Adrenal gland (tissue), 5 donors: ENCODE measurements around the gene KCTD13.

ENCODE experiments used
- POLR2A ChIP-seq, 2 donors: fragments of 450-650 bp; IDR thresholded peaks; one replicate each; pipeline ENCODE4 v1.6.1; 2017; ENCODE audit warnings: antibody characterized with exemption in 2 of 2, mild to moderate bottlenecking in 2 of 2, moderate library complexity in 1 of 2
- TF ChIP-seq, protein P1 (sequence below), 6 experiments: fragments of 450-650 bp in 4 of 6; fragments of 200-600 bp in 2 of 6; sonication (generic) in 1 of 6; IDR thresholded peaks; 1 replicate in 5 of 6; 2 replicates in 1 of 6; pipeline versions ENCODE4 v1.5.1 to v1.8.0; 2016 to 2021; ENCODE audit warnings: antibody characterized with exemption in 6 of 6, mild to moderate bottlenecking in 2 of 6, moderate library complexity in 1 of 6
- donor health status: DM: no; HTN: no; CAD: no.

DNA sequence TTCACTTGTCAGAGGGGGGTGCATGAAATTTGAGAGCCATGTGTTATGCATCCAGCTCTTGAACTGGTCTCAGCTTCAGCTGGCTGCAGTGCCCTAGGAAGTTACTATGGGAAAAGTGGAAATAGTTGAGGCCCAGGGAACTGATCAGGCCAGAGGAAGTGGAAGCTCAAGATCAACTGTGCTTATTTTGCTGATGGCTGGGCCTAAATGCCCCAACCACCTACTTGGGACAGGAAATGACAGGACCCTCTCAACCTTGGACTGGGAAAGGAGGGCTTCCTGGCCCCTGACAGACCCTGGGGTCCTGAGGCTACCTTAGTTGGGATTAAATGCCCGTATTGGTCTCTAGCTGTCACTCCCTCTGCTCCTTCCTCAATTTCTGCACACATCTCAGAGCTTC, 46.5 kb upstream of the KCTD13 start:
- TF ChIP-seq, protein P1, sequence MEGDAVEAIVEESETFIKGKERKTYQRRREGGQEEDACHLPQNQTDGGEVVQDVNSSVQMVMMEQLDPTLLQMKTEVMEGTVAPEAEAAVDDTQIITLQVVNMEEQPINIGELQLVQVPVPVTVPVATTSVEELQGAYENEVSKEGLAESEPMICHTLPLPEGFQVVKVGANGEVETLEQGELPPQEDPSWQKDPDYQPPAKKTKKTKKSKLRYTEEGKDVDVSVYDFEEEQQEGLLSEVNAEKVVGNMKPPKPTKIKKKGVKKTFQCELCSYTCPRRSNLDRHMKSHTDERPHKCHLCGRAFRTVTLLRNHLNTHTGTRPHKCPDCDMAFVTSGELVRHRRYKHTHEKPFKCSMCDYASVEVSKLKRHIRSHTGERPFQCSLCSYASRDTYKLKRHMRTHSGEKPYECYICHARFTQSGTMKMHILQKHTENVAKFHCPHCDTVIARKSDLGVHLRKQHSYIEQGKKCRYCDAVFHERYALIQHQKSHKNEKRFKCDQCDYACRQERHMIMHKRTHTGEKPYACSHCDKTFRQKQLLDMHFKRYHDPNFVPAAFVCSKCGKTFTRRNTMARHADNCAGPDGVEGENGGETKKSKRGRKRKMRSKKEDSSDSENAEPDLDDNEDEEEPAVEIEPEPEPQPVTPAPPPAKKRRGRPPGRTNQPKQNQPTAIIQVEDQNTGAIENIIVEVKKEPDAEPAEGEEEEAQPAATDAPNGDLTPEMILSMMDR (IDR thresholded peaks at IDR 0.05), result no peak
- TF ChIP-seq POLR2A (IDR thresholded peaks at IDR 0.05), result no peak
